GM08714 (cell line): Measurements from ENCODE around the gene RPTOR.
"Not testable (repeated sequence)": the region's sequence is repeated elsewhere in the genome, so short reads cannot be mapped to it uniquely, and the experiment has no call there.

Experiments
- H3K4me3 ChIP-seq: fragments of 200-500 bp; sonication (Bioruptor generic); 2 replicates; pipeline ENCODE4 v1.5.1; 2014; ENCODE audit warnings: mild to moderate bottlenecking, low read length, inconsistent platforms
- ZNF274 ChIP-seq: IDR thresholded peaks from 2 replicates; pipeline ENCODE4 v1.6.1; 2012; ENCODE audit warnings: mild to moderate bottlenecking, low read depth, low read length

The RPTOR gene

DNA sequence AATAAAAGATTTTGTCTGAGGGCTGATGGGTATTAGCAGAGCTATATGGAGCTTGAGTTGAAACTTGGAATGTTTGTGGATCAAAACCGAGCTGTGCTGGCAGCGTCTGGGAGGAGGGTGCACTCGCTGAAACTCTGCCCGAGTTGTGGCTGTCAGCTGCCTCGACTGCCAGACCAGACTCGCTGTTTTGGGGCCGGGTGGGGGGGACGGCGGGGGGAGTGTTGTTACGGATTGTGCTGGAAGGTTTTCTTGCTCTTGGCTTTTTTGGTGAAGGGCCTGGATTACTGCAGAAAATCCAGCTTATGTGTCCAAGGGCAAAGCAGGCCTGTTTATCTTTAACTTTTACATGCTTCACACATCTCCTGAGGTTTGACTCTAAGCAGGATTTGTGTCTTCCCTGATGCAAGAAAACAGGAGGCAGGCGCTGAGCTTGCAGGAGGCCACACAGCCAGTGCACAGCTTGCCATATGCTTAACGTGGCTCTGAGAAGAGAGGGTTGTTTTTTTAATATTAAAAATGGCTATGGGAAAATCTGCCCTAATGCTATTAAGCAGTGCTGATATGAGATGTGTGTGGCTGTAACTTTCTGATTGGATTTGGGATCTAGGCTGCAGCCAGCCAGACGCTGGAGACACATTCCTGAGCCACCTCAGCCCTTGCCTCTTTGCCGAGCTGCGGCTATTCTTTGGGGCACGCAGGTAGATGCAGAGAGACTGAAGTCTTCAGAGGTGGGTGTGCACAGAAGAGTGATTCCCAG lies 20.5 kb upstream of the RPTOR start:
- H3K4me3 ChIP-seq: no peak overlapping the region
- TF ChIP-seq ZNF274: no peak

DNA sequence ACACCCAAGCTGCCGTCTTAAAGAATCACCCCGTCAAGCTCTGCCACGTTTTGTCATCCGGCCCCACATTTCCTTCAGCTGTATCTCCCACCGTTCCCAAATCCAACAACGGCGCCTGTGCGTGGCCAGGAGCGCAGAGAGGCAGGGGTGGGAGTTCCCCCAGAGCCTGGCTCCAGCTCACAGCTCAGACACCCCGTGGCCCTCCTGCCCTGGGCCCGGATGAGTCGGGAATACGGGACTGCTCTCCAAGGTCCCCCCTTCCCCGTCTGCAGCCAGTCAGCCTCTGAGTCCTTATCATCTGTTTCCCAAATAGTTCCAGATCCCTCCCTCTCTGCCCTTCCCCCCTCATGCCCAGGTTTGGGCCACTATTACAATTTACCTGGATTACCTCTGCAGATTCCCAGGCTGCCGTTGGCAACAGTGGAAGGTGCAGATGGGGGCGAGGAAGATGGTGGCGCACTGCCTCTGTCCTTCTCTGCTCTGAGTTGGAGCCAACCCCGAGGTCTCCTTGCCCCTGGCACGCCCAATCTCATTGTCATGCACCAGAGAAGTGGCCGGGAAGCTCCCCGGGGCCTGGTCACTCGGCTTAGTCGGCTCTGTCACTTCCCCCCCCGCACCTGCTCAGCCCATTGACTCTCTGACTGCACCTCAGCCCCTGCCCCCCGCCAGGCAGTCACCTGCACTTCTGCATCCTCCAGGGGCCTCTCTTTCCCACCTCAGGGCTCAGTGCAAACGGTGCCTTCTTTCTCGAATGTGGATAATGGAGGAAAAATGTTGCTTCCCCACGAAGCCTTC lies 18.3 kb upstream of the RPTOR start:
- H3K4me3 ChIP-seq: no peak overlapping the region
- no peak for TF ChIP-seq ZNF274

DNA sequence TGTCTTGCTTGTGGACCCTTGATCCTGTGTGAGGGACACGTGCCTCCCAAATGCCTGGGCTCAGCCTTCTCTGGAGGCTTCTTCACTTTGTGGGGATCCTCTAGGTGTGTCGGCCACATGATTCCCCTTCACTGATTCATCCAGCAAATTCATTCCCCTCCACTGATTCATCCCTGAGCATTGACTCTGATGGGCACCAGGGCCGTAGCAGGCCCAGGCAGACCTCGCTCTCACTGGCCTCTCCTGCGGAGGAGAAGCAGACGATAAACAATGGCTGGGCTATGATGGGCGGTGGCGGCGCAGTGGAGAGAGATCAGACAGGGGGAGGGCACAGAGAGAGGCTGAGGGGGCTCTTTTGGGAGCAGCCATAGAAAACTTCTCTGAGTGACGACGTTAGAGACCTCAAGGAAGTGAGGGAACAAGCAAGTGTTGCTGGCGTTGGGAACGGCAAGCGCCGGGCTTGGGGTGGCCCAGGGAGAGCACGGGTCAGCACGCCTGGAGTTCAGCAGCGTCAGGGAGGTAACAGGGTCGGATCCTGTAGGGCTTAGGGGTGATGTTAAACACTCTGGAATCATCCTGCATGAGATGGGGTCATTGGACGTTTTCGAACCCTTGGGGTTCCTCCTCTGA lies 17.5 kb upstream of the RPTOR start:
- H3K4me3 ChIP-seq: no peak overlapping the region
- TF ChIP-seq ZNF274: no peak

DNA sequence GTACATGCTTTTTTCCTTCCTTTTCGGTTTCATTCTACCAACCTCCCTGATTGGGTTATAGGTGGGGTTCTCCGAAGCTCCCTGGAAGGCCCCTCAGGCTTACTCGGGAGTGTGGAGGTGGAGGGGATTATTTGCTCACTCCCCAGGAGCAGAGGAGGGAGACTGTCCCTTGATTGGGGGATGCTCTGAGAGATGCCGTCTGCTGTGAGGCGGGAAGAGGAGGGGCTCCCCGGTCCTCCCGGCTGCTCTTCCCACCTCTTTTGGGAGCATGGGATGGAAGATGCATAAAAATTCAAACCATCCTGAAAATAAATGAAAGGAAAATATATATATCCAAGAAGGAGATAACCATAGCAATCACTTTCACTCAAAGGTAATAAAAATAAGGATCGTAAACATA lies 16.1 kb upstream of the RPTOR start:
- no peak overlapping the region for H3K4me3 ChIP-seq
- TF ChIP-seq ZNF274: no peak

DNA sequence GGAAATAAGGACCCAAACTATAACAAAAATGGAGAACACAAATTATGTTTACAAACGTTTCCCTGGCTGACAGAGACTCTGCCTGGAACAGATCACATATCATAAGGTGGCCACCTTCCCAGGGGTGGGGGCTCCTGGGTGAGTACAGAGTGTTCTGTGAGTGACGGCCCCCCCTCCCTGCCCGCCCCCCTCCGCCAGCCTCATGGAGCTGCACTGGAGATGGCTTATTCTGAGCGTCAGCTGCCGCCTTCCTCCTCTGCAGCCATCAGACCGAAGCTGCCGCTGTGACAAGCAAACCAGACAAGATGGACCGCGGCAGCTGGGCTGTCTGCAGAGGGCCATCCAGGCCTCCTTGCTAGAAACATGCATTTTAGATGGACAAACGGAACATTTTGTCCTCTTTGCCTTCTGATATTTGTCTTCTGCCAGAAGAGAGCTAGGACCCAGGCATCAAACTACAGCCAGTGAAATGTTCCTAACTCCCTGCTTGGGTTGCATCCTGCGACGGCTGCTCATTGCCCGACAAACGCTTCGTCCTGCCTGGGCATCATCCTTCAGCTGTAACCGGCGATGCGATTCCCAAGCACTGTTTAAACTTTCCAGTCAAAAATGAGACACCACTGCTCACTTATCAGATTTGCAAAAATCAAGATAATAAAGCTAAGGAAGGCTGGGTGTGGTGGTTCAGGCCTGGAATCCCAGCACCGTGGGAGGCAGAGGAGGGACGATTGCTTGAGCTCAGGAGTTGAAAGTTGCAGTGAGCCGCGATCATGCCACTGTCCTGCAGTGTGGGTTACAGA lies 15.3 kb upstream of the RPTOR start:
- no peak overlapping the region for H3K4me3 ChIP-seq
- no peak for TF ChIP-seq ZNF274

DNA sequence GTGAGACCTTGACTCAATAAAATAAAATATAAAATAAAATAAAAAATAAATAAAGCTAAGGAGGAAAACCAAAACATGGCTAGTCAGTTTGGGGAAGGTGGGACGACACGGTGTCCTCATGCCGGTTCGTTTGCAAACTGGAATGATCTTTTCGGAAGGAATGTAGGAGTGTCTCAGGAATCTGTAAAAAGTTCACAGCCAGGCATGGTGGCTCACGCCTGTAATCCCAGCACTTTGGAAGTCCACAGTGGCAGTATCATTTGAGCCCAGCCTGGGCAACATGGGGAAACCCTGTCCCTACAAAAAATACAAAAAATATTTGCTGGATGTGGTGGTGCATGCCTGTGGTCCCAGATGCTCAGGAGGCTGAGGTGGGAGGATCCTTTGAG lies 14.7 kb upstream of the RPTOR start:
- no peak overlapping the region for H3K4me3 ChIP-seq

DNA sequence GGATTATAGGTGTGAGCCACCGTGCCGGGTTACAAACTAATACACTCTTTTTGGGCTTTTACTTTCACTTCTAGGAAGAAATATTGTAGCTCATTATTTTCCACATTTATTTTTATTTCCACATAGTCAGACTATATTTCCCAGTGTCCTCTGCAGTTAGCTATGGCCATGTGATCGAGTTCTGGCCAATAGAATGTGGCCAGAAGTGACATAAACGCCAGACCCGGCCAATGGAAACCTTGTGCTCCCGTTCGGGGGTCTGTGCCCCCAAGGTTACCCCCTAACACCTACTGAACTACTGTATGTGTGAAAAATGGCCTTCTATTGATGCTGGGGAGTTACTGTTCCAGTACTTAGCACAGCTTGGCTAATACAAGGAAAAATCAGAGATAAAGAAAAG lies 13.2 kb upstream of the RPTOR start:
- TF ChIP-seq ZNF274: no peak
- H3K4me3 ChIP-seq: no peak overlapping the region

More for the DNA sequence above, 14.7 kb upstream of the RPTOR start:
- TF ChIP-seq ZNF274: no peak

DNA sequence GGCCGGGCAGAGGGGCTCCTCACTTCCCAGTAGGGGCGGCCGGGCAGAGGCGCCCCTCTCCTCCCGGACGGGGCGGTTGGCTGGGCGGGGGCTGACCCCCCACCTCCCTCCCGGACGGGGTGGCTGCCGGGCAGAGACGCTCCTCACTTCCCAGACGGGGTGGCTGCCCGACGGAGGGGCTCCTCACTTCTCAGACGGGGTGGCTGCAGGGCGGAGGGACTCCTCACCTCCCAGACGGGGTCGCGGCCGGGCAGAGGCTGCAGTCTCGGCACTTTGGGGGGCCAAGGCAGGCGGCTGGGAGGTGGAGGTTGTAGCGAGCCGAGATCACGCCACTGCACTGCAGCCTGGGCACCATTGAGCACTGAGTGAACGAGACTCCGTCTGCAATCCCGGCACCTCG lies 7.3 kb upstream of the RPTOR start:
- H3K4me3 ChIP-seq: not testable (repeated sequence)

DNA sequence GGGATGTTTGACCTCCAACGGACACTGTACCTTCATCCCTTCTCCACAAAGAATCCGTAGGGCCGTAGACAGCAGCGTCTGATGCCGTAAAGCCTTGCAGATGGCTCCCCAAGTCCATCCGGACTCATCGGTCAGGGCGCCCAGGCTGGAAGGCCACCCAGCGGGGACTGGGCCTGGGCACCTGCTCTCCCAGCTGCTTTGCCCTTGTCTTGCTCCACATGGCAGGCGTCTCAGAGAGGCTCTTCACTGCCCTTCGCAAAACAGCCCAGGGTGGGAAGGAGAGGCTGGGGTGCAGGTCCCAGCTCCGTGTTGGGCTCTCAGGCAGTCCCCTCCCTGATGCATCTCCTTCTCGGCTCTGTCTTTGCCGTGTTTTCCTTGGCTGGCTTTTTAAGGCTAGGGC lies 6.2 kb upstream of the RPTOR start:
- H3K4me3 ChIP-seq: no peak overlapping the region
- no peak for TF ChIP-seq ZNF274

DNA sequence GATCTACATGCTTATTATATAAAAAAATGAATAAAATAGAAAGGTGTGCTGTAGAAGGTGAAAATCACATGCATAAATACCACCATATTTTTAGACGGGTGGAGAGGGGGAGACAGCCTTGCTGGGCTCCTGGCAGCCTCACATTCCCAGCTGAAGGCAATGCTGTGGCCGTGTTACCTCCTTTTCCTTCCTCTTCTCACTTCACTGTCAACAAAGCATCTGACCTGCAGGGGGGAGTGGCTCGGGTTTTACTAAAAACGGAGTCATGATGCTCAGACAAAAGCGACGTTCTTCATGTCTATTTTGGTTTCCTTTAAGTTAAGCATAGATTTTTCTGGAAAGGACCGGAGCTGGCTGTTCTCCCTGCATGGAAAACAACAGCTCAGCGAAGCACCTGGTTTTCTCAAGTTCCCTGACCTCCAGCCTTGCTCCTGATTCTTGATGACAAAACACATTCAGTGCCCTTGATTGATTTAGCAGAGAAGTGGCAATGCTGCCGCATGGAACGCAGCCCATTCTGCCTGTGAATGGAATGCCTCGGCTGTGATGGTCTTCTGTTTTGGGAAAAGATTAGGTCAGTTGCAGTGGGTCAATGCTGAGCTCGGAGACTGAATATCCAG lies 5.5 kb upstream of the RPTOR start:
- no peak for TF ChIP-seq ZNF274
- no peak overlapping the region for H3K4me3 ChIP-seq

DNA sequence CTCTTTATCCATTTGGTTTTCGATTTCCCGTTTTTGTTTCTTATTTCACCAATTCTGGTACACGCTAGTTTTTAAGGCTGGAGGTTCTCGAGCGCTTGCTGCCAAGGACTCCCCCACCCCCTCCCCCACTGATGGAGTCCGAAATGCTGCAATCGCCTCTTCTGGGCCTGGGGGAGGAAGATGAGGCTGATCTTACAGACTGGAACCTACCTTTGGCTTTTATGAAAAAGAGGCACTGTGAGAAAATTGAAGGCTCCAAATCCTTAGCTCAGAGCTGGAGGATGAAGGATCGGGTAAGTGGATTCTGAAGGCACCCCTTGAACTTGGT lies 825 bp downstream of the RPTOR start:
- H3K4me3 ChIP-seq: peak overlapping the region; percentile 79
- no peak for TF ChIP-seq ZNF274

DNA sequence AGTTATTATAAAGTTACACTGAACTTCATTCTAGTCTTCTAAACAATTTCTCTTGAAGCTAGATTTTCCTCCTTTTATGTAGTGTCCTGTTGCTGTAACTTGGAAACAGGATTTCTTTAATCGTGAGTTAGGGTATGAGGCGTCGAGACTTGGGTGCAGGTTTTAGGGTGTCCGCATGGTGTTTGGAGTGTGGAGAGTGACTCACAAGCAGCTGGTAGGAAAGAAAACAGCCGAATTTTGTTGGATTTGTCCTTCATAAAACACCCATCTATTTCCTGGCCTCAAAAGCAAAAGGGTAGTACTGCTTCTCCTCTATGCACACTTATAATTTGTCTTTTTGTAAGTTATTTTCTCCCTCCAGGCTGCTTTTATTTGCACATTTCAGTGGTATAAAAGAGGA lies 1.6 kb downstream of the RPTOR start:
- no peak overlapping the region; the same call in 1 of the 2 replicates for H3K4me3 ChIP-seq
- TF ChIP-seq ZNF274: no peak

DNA sequence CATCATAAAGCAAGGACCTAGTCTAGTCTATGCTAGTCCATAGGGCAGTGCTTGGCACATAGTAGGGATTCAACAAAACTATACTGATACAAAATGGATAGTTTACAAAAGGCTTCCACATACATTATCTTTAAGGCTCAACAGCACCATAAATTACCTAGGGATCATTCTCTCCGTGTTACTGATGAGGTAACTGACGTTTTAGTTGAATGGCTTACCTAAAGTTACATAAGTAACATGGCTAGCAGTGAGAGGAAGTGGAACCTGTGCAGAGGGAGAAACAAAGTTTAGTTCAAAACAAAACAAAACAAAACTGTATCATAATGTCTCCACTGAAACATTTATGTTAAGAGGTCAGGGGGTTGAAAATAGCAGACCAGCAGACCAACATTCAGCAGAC lies 7.9 kb downstream of the RPTOR start:
- no peak for TF ChIP-seq ZNF274
- no peak overlapping the region for H3K4me3 ChIP-seq

DNA sequence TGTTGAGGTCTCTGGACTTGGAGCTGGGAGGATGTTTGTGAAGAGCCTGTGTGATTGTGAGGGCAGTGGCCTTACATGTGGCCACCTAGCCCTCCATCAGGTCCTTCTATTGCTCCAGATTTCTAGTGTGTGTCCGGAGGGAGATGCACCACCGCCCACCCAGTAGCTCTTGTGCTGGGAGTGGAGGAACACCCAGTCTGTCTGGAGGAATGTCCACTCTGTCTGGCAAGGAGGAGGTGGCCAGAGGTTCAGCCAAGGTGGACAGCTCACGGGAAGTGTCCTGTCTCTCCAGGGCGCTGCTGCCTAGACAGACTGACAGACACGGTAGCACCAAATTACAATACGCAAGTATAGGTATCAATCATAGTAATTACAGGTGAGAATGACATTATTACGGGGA lies 10.6 kb downstream of the RPTOR start:
- H3K4me3 ChIP-seq: no peak overlapping the region
- no peak for TF ChIP-seq ZNF274

DNA sequence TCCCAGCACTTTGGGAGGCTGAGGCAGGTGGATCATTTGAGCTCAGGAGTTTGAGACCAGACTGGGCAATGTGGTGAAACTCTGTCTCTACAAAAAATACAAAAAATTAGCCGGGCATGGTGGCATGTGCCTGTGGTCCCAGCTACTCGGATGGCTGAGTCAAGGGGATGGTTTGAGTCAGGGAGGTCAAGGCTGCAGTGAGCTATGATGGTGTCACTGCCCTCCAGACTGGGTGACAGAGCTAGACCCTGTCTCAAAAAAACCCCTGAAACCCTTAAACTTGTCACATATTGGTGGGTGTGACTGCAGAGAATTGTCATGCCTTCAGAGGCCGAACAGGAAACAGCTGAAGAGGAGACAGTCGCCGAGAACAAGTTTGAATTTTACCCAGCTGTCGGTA lies 13.4 kb downstream of the RPTOR start:
- no peak overlapping the region for H3K4me3 ChIP-seq
- no peak for TF ChIP-seq ZNF274
